Fibroblast of the aortic adventitia (primary cell): ENCODE data around the gene WDR38. TPM values are rescaled to one million over a fixed set of nuclear protein-coding genes. Genes with fewer than 3 reads are reported as not detected.

ENCODE experiments used
- DNase-seq: peaks from one replicate; pipeline ENCODE4 v3.0.0-alpha.2; 2010; ENCODE audit warnings: low read depth
- H3K4me3 ChIP-seq: 2 replicates; pipeline ENCODE4 v1.5.1; 2011; ENCODE audit warnings: low read depth, mild to moderate bottlenecking, control low read depth, low read length, moderate library complexity
- CTCF ChIP-seq: IDR thresholded peaks from 2 replicates; pipeline ENCODE4 v1.5.1; 2011; ENCODE audit warnings: mild to moderate bottlenecking, low read length, control low read depth, inconsistent platforms; ENCODE audit not compliant: insufficient read depth
- total RNA-seq: library from RNA; depleted of rRNA; stranded (reverse); fragments of >200 nt; gene quantifications from 2 replicates; pipeline ENCODE4 v1.2.3, GENCODE V29; 2012; ENCODE audit warnings: low replicate concordance

The WDR38 gene
- total RNA-seq, 1 donor: not detected

- no peak overlapping the region for H3K4me3 ChIP-seq
- DNase-seq: no peak
- no peak for TF ChIP-seq CTCF
These were observed 32.3 kb downstream of the WDR38 start for GRCh38 chr9:124885551-124885950.

GRCh38 chr9:124886461-124886860 lies 33.2 kb downstream of the WDR38 start:
- no peak for TF ChIP-seq CTCF

GRCh38 chr9:124886866-124887492 lies 33.7 kb downstream of the WDR38 start:
- H3K4me3 ChIP-seq: no peak overlapping the region
- DNase-seq: no peak
- TF ChIP-seq CTCF: no peak

More at GRCh38 chr9:124886461-124886860, 33.2 kb downstream of the WDR38 start:
- H3K4me3 ChIP-seq: no peak overlapping the region
- DNase-seq: no peak

- no peak for TF ChIP-seq CTCF
- H3K4me3 ChIP-seq: no peak overlapping the region
- no peak for DNase-seq
These were observed 34.6 kb downstream of the WDR38 start for GRCh38 chr9:124887832-124888231.

GRCh38 chr9:124889006-124889405 lies 35.7 kb downstream of the WDR38 start:
- no peak for DNase-seq
- no peak for TF ChIP-seq CTCF
- H3K4me3 ChIP-seq: no peak overlapping the region

- no peak for DNase-seq
These were observed 36.9 kb downstream of the WDR38 start for GRCh38 chr9:124890179-124890578.

More at GRCh38 chr9:124890179-124890578, 36.9 kb downstream of the WDR38 start:
- H3K4me3 ChIP-seq: no peak overlapping the region
- no peak for TF ChIP-seq CTCF
